Caco-2 (cell line): Measurements from ENCODE around the gene C1orf198. TPM values are rescaled to one million over a fixed set of nuclear protein-coding genes. Genes with fewer than 3 reads are reported as not detected.

Experiments
- BruUV-seq: library from RNA; stranded (reverse); fragments of 400-500 nt; replicated peaks from 2 replicates; lab custom pipeline; 2021; lab: Mats Ljungman, UMichigan
- CTCF ChIA-PET: fragments of 300-600 bp; sonication (Branson Sonifier 250); formaldehyde crosslinking; loops from one replicate; lab custom pipeline; 2022; ENCODE audit warnings: antibody characterized with exemption; lab: Charles Lee
- POLR2A ChIA-PET: fragments of 300-600 bp; sonication (Branson Sonifier 250); formaldehyde crosslinking; loops from one replicate; lab custom pipeline; 2022; ENCODE audit warnings: antibody characterized with exemption; lab: Charles Lee
- DNase-seq, 2 experiments: peaks; one replicate each; pipeline versions ENCODE4 v3.0.0 to v3.0.0-alpha.2; 2020 to 2022
- H3K27me3 ChIP-seq: replicated peaks from 2 replicates; pipeline ENCODE4 v1.6.0; 2011; ENCODE audit warnings: low read length; ENCODE audit not compliant: control insufficient read depth, insufficient read depth
- H3K36me3 ChIP-seq: 2 replicates; pipeline ENCODE4 v1.5.1; 2011; ENCODE audit warnings: low read length; ENCODE audit not compliant: control insufficient read depth, insufficient read depth
- H3K4me1 ChIP-seq: fragments of 250-450 bp; sonication (Bioruptor Pico); 2 replicates; pipeline ENCODE4 v1.5.1; 2020; ENCODE audit warnings: mild to moderate bottlenecking
- H3K4me3 ChIP-seq: 2 replicates; pipeline ENCODE4 v1.5.1; 2011; ENCODE audit warnings: low read depth, mild to moderate bottlenecking, control low read depth, low read length
- H3K9me3 ChIP-seq: fragments of 250-450 bp; sonication (Bioruptor Pico); 2 replicates; pipeline ENCODE4 v1.5.1; 2020; ENCODE audit warnings: mild to moderate bottlenecking, moderate library complexity
- H3K27ac Mint-ChIP-seq: one replicate; pipeline ENCODE4 v1.8.0; 2022; ENCODE audit warnings: mixed read lengths; ENCODE audit not compliant: unreplicated experiment
- H3K27me3 Mint-ChIP-seq: one replicate; pipeline ENCODE4 v1.8.0; 2022; ENCODE audit warnings: mixed read lengths; ENCODE audit not compliant: insufficient read depth, unreplicated experiment
- H3K36me3 Mint-ChIP-seq: one replicate; pipeline ENCODE4 v1.8.0; 2022; ENCODE audit warnings: mild to moderate bottlenecking, mixed read lengths; ENCODE audit not compliant: insufficient read depth, unreplicated experiment
- H3K4me1 Mint-ChIP-seq: one replicate; pipeline ENCODE4 v1.8.0; 2022; ENCODE audit warnings: low read depth, mixed read lengths; ENCODE audit not compliant: unreplicated experiment
- H3K4me3 Mint-ChIP-seq: one replicate; pipeline ENCODE4 v1.8.0; 2022; ENCODE audit warnings: mild to moderate bottlenecking, moderate library complexity, mixed read lengths; ENCODE audit not compliant: unreplicated experiment
- H3K9me3 Mint-ChIP-seq: one replicate; pipeline ENCODE4 v1.8.0; 2022; ENCODE audit warnings: mixed read lengths; ENCODE audit not compliant: unreplicated experiment
- intact Hi-C: fragments of 100-400 bp; cut with micrococcal nuclease; formaldehyde crosslinking; loops from one replicate; pipeline ENCODE4 v1.10.0; 2022; ENCODE audit not compliant: unreplicated experiment
- total RNA-seq: library from RNA; stranded (reverse); gene quantifications from 2 replicates; pipeline ENCODE4 v1.2.3, GENCODE V29; 2022
- TF ChIP-seq, protein P1 (sequence below), 2 experiments: fragments of 200-600 bp in 1 of 2; IDR thresholded peaks; 1 replicate in 1 of 2; 2 replicates in 1 of 2; pipeline versions ENCODE4 v1.5.1 to v1.8.0; 2011 to 2022; ENCODE audit warnings: antibody characterized with exemption in 1 of 2, control low read depth in 1 of 2, inconsistent platforms in 1 of 2, low read depth in 1 of 2, low read length in 1 of 2, mild to moderate bottlenecking in 1 of 2, moderate library complexity in 1 of 2; ENCODE audit not compliant: insufficient read depth in 1 of 2, severe bottlenecking in 1 of 2, unreplicated experiment in 1 of 2

C1orf198 gene
- total RNA-seq, 1 experiment from 2014 or later: 92.2 TPM

DNA sequence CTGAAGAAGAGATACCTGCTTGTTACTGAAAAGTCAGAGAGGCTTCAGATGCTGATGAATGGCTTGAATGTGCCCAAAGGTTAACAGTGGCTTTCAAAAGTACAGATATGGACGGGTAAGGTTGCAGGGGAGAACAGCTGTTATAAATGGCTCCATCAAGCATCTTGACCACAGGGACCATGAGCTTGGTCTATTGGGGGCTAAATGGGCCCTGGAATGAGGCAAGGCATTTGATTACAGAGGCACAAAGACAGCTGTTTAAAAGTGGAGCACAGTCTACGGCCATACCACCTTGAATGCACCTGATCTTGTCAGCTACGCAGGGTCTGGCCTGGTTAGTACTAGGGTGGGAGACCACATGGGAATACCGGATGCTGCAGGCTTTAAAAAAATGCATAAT is 48.3 kb downstream of the C1orf198 start:
- no peaks in the 10 kb centered on the region for H3K27me3 Mint-ChIP-seq
- H3K36me3 ChIP-seq: no peaks in the 10 kb centered on the region
- ChIA-PET POLR2A (no interaction called here), CTCF (no interaction called here)
- H3K4me1 Mint-ChIP-seq: no peaks in the 10 kb centered on the region
- no peaks in the 10 kb centered on the region; the same call in 1 of the 2 replicates for H3K27me3 ChIP-seq
- H3K4me3 Mint-ChIP-seq: no peak overlapping the region
- no peak for DNase-seq
- no peaks in the 10 kb centered on the region for H3K9me3 Mint-ChIP-seq
- H3K9me3 ChIP-seq: no peaks in the 10 kb centered on the region
- no peak overlapping the region for H3K4me3 ChIP-seq
- intact Hi-C loops: no loop called here
- BruUV-seq: no TSS peak
- H3K4me1 ChIP-seq: no peaks in the 10 kb centered on the region
- H3K27ac Mint-ChIP-seq: no peak overlapping the region
- TF ChIP-seq, protein P1, sequence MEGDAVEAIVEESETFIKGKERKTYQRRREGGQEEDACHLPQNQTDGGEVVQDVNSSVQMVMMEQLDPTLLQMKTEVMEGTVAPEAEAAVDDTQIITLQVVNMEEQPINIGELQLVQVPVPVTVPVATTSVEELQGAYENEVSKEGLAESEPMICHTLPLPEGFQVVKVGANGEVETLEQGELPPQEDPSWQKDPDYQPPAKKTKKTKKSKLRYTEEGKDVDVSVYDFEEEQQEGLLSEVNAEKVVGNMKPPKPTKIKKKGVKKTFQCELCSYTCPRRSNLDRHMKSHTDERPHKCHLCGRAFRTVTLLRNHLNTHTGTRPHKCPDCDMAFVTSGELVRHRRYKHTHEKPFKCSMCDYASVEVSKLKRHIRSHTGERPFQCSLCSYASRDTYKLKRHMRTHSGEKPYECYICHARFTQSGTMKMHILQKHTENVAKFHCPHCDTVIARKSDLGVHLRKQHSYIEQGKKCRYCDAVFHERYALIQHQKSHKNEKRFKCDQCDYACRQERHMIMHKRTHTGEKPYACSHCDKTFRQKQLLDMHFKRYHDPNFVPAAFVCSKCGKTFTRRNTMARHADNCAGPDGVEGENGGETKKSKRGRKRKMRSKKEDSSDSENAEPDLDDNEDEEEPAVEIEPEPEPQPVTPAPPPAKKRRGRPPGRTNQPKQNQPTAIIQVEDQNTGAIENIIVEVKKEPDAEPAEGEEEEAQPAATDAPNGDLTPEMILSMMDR (IDR thresholded peaks at IDR 0.05; ENCODE audit: insufficient read depth in 1 of 2, low read depth in 1 of 2, low read length in 1 of 2, severe bottlenecking in 1 of 2, unreplicated experiment in 1 of 2): no peak
- H3K36me3 Mint-ChIP-seq: no peaks in the 10 kb centered on the region

- BruUV-seq: no TSS peak
- Histone ChIP-seq H3K36me3 (no peaks in the 10 kb centered on the region), H3K4me3 (no peak overlapping the region), H3K9me3 (peaks cover under 1% of the 10 kb centered on the region; the same call in 1 of the 2 replicates), H3K4me1 (no peaks in the 10 kb centered on the region), H3K27me3 (no peaks in the 10 kb centered on the region; the same call in 1 of the 2 replicates)
- Mint-ChIP-seq H3K27ac (no peak overlapping the region), H3K4me3 (no peak overlapping the region), H3K27me3 (no peaks in the 10 kb centered on the region), H3K36me3 (no peaks in the 10 kb centered on the region), H3K4me1 (no peaks in the 10 kb centered on the region), H3K9me3 (peaks cover 6% of the 10 kb centered on the region)
- POLR2A ChIA-PET: no interaction called here
- CTCF ChIA-PET: no interaction called here
- TF ChIP-seq, protein P1 (IDR thresholded peaks at IDR 0.05; ENCODE audit: insufficient read depth in 1 of 2, low read depth in 1 of 2, low read length in 1 of 2, severe bottlenecking in 1 of 2, unreplicated experiment in 1 of 2): no peak
- DNase-seq: no peak
- intact Hi-C loops: no loop called here
Measured at GRCh38 chr1:230818901-230819300, 49.4 kb downstream of the C1orf198 start.

GRCh38 chr1:230818367-230818766 is 50.0 kb downstream of the C1orf198 start:
- Mint-ChIP-seq H3K27ac (no peak overlapping the region), H3K4me1 (no peaks in the 10 kb centered on the region), H3K27me3 (no peaks in the 10 kb centered on the region), H3K36me3 (no peaks in the 10 kb centered on the region), H3K4me3 (no peak overlapping the region), H3K9me3 (peaks cover 11% of the 10 kb centered on the region)
- peaks cover 6% of the 10 kb centered on the region for H3K9me3 ChIP-seq
- BruUV-seq: no TSS peak
- POLR2A ChIA-PET: no interaction called here
- H3K27me3 ChIP-seq: no peaks in the 10 kb centered on the region; the same call in 1 of the 2 replicates
- TF ChIP-seq, protein P1 (IDR thresholded peaks at IDR 0.05; ENCODE audit: insufficient read depth in 1 of 2, low read depth in 1 of 2, low read length in 1 of 2, severe bottlenecking in 1 of 2, unreplicated experiment in 1 of 2): no peak
- H3K4me1 ChIP-seq: no peaks in the 10 kb centered on the region
- no peaks in the 10 kb centered on the region for H3K36me3 ChIP-seq
- intact Hi-C loops: no loop called here
- CTCF ChIA-PET: no interaction called here
- no peak overlapping the region for H3K4me3 ChIP-seq
- DNase-seq: no peak
